ENCODE data around the gene ATRN.

The ATRN gene

DNA sequence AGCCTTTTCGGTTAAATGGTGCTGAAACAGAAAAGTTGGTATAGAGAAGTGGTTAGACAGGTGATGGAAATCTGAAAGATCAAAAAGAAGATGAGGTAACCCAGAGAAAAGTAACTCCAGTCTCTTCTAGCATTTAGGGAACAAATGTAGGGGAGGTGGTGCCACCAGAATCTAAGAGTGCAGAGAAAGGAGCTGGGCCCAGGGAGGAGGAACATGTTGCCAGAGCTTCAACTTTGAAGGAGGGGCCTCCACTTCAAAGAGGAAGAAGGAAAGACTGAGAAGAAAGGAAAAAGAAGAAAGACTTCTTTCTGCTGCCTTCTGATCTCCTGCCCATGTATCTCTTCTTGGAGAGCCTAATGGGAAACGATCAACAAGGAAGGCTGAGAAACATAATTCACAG, 23.5 kb upstream of the ATRN start:
- H3K9me3 ChIP-seq (ENCODE audit: insufficient read depth, low read depth, low read length): no peaks in the 10 kb centered on the region
- no peak overlapping the region for H3K4me3 ChIP-seq (ENCODE audit: low read length)
- H3K36me3 ChIP-seq (ENCODE audit: insufficient read depth, low read depth, low read length): no peaks in the 10 kb centered on the region
- no peak overlapping the region for H3K9ac ChIP-seq (ENCODE audit: low read depth, low read length)
- no peaks in the 10 kb centered on the region for H3K27me3 ChIP-seq (ENCODE audit: insufficient read depth, low read length)
- H3K27ac ChIP-seq (ENCODE audit: low read length): no peak overlapping the region
- no peaks in the 10 kb centered on the region; the same call in 1 of the 2 replicates for H3K4me1 ChIP-seq (ENCODE audit: insufficient read depth, low read length)

DNA sequence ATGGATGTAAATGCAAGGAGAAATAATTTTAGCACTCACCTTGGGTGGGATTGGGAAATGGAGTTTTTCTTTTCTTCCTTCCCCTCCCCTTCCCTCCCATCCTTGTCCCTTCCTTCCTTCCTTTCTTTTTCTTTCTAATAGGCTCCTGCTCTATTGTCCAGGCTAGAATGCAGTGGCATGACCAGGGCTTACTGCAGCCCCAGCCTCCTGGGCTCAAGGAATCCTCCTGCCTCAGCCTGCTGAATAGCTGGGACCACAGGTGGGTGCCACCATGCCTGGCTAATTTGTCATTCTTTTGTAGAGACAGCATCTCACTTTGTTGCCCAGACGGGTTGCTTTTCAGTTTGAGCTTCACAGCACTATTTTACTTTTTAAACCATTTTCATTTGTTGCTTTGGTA, 21.5 kb upstream of the ATRN start:
- no peaks in the 10 kb centered on the region; the same call in 1 of the 2 replicates for H3K4me1 ChIP-seq (ENCODE audit: insufficient read depth, low read length)
- no peaks in the 10 kb centered on the region for H3K9me3 ChIP-seq (ENCODE audit: insufficient read depth, low read depth, low read length)
- no peak overlapping the region for H3K4me3 ChIP-seq (ENCODE audit: low read length)
- H3K27me3 ChIP-seq (ENCODE audit: insufficient read depth, low read length): no peaks in the 10 kb centered on the region
- no peak overlapping the region for H3K9ac ChIP-seq (ENCODE audit: low read depth, low read length)
- H3K36me3 ChIP-seq (ENCODE audit: insufficient read depth, low read depth, low read length): no peaks in the 10 kb centered on the region
- H3K27ac ChIP-seq (ENCODE audit: low read length): no peak overlapping the region

DNA sequence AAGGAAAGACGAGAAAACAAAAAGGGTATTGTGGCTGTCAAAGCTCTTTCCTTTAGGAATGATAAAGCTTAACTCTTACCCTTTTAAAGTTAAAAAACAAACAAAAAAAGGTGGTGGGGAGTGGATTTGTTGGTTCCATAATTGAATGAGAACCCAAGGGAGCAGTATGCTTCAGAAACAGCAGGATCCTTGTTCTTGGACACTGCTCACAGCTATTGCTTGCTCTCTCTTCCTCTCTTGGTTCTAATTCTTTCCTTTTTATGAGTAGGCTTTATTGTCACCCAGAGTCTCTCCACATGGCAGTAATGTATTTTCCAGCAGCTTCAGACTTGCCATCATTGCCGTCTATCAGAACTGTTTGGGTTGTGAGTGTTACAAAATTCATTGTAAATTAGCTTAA, 18.7 kb upstream of the ATRN start:
- H3K9me3 ChIP-seq (ENCODE audit: insufficient read depth, low read depth, low read length): no peaks in the 10 kb centered on the region
- no peaks in the 10 kb centered on the region for H3K27me3 ChIP-seq (ENCODE audit: insufficient read depth, low read length)
- no peak overlapping the region for H3K4me3 ChIP-seq (ENCODE audit: low read length)
- no peak overlapping the region for H3K27ac ChIP-seq (ENCODE audit: low read length)
- H3K36me3 ChIP-seq (ENCODE audit: insufficient read depth, low read depth, low read length): no peaks in the 10 kb centered on the region
- no peaks in the 10 kb centered on the region; the same call in 1 of the 2 replicates for H3K4me1 ChIP-seq (ENCODE audit: insufficient read depth, low read length)
- no peak overlapping the region for H3K9ac ChIP-seq (ENCODE audit: low read depth, low read length)

DNA sequence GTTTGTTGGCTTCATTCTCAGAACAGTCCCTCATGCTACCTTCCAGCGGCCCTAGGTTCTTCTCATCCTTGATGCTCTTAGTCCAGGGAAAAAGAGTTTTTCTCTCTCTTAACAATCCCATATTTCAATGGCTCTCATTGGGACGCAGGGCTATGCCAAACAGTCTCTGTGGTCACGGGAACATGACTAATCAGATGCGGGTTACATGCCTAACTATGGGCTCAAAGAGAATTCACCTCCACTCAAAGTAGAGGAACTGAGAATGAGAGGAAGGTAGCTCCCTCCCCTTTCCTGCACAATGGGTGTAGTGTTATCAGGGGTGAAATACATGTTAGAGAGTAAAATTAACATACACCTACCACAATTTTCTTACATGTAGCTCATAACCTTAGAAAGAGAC, 18.1 kb upstream of the ATRN start:
- H3K4me1 ChIP-seq (ENCODE audit: insufficient read depth, low read length): no peaks in the 10 kb centered on the region; the same call in 1 of the 2 replicates
- no peaks in the 10 kb centered on the region for H3K27me3 ChIP-seq (ENCODE audit: insufficient read depth, low read length)
- no peak overlapping the region for H3K27ac ChIP-seq (ENCODE audit: low read length)
- no peak overlapping the region for H3K4me3 ChIP-seq (ENCODE audit: low read length)
- H3K36me3 ChIP-seq (ENCODE audit: insufficient read depth, low read depth, low read length): no peaks in the 10 kb centered on the region
- no peaks in the 10 kb centered on the region for H3K9me3 ChIP-seq (ENCODE audit: insufficient read depth, low read depth, low read length)
- H3K9ac ChIP-seq (ENCODE audit: low read depth, low read length): no peak overlapping the region

DNA sequence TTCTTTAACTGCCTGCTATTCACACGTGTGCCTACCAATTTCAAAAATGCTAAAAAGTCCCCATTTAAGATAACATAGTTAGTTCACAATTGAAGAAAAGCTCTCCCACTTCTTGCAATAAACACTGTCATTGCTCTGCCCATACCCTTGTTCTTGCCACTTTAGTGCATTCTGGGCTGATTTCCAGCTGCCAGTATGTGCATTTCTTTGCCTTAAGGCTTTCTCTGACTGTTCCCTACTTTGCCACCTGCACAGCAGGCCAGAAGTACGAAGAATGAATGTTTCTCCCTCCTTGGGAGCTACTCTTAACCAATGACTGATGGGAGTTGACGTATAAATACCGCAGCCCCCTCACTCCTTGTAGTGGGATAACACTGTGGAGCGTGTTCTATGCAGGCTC, 16.0 kb upstream of the ATRN start:
- H3K27me3 ChIP-seq (ENCODE audit: insufficient read depth, low read length): no peaks in the 10 kb centered on the region; the same call in 1 of the 2 replicates
- H3K36me3 ChIP-seq (ENCODE audit: insufficient read depth, low read depth, low read length): no peaks in the 10 kb centered on the region
- H3K27ac ChIP-seq (ENCODE audit: low read length): no peak overlapping the region
- H3K4me1 ChIP-seq (ENCODE audit: insufficient read depth, low read length): no peaks in the 10 kb centered on the region; the same call in 1 of the 2 replicates
- no peaks in the 10 kb centered on the region for H3K9me3 ChIP-seq (ENCODE audit: insufficient read depth, low read depth, low read length)
- H3K9ac ChIP-seq (ENCODE audit: low read depth, low read length): no peak overlapping the region
- H3K4me3 ChIP-seq (ENCODE audit: low read length): no peak overlapping the region

DNA sequence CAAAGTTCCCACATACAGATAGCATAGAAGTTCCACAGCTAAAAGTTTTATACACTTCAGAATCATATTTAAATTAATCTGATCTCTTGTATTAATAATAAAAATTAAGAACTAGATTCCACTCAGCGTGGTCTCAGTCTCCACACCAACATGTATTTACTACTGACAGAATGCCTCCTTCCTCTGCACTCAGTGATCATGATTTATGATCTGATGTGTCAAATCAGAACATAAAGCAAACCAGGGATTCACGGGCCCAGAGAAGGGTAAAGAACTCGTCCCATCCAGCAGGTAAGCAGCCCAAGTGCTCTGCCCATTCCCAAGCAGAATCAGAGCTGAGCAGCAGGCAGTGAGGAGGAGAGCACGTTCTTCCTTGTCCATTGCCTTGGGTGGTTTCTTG, 14.2 kb upstream of the ATRN start:
- no peaks in the 10 kb centered on the region for H3K36me3 ChIP-seq (ENCODE audit: insufficient read depth, low read depth, low read length)
- no peak overlapping the region for H3K4me3 ChIP-seq (ENCODE audit: low read length)
- H3K4me1 ChIP-seq (ENCODE audit: insufficient read depth, low read length): no peaks in the 10 kb centered on the region; the same call in 1 of the 2 replicates
- H3K9me3 ChIP-seq (ENCODE audit: insufficient read depth, low read depth, low read length): no peaks in the 10 kb centered on the region
- H3K27ac ChIP-seq (ENCODE audit: low read length): no peak overlapping the region
- H3K9ac ChIP-seq (ENCODE audit: low read depth, low read length): no peak overlapping the region
- no peaks in the 10 kb centered on the region; the same call in 1 of the 2 replicates for H3K27me3 ChIP-seq (ENCODE audit: insufficient read depth, low read length)

DNA sequence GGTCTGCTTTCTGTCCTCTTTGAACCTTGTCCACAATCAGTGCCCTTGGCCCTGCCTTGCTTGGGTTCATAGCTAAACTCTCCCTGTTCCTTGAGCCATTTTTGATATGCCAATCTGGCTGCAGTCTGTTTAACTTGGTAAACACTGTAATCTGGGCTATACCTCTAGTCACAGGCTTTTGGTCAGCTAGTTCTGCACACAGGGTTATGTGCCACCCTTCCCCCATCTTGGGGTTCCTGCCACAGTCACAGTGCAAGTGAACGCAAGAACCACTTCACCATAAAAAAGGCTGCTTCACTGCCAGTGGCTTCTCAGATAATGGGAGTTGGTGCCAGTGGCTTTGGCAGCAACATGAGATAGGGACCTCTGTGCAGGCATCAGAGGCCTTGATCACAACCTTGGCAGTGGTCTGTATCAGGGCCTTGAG, 10.9 kb upstream of the ATRN start:
- Histone ChIP-seq H3K4me1 (ENCODE audit: insufficient read depth, low read length) (no peaks in the 10 kb centered on the region; the same call in 1 of the 2 replicates), H3K27me3 (ENCODE audit: insufficient read depth, low read length) (no peaks in the 10 kb centered on the region; the same call in 1 of the 2 replicates), H3K9me3 (ENCODE audit: insufficient read depth, low read depth, low read length) (no peaks in the 10 kb centered on the region), H3K27ac (ENCODE audit: low read length) (no peak overlapping the region), H3K9ac (ENCODE audit: low read depth, low read length) (no peak overlapping the region), H3K36me3 (ENCODE audit: insufficient read depth, low read depth, low read length) (no peaks in the 10 kb centered on the region), H3K4me3 (ENCODE audit: low read length) (no peak overlapping the region)

DNA sequence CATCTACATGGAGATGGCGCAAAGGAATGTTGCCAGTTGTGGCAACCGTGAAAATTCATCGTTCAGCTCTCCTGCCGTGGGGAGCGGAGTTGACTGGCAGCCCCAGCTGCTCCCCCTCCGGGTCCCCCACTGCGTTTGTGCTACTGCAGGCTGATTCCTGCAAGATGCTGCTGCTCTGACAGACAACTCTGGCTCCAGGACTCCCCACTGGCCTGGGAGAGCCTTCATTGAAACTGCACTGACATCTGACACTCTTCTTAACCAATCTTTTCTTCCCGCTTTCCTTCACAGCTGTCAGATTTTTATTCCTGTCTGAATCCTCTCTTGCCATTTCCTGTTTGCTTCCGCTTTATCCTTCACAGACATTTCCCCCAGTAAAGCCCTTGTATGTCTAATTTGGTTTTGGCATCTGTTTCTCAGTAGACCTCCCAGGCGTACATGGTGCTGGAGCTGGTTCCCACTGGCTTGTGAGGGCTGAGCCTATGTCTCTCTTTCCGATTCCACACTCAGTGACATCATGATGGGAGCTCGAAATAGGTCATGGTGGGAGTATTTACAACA, 9.5 kb upstream of the ATRN start:
- Histone ChIP-seq H3K27ac (ENCODE audit: low read length) (no peak overlapping the region), H3K4me1 (ENCODE audit: insufficient read depth, low read length) (no peaks in the 10 kb centered on the region; the same call in 1 of the 2 replicates), H3K4me3 (ENCODE audit: low read length) (no peak overlapping the region), H3K9me3 (ENCODE audit: insufficient read depth, low read depth, low read length) (no peaks in the 10 kb centered on the region), H3K27me3 (ENCODE audit: insufficient read depth, low read length) (peaks cover 12% of the 10 kb centered on the region), H3K9ac (ENCODE audit: low read depth, low read length) (no peak overlapping the region), H3K36me3 (ENCODE audit: insufficient read depth, low read depth, low read length) (no peaks in the 10 kb centered on the region)

DNA sequence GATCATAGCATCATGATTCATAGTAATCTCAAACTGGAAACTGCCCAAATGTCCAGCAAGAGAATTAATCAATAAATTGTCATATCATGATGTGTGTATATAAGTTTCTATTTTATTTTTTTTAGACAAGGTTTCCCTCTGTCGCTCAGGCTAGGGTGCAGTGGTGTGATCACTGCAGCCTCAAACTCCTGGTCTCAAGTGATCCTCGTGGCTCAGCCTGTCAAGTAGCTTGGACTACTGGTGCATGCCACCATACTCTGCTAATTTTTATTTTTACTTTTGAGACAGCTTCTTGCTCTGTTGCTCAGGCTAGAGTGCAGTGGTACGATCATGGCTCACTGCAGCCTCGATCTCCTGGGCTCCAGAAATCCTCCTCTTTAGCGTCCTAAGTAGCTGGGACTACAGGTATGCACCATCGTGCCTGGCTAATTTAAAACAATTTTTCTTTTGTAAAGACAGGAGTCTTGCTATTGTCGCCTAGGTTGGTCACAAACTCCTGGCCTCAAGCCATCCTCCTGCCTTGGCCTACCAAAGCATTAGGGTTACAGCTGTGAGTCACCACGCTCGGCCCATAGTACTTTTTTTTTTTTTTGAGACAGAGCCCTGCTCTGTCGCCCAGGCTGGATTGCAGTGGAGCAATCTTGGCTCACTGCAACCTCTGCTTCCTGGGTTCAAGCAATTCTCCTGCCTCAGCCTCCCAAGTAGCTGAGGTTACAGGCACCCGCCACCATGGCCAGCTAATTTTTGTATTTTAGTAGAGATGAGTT, 8.7 kb upstream of the ATRN start:
- H3K9ac ChIP-seq (ENCODE audit: low read depth, low read length): no peak overlapping the region
- H3K27me3 ChIP-seq (ENCODE audit: insufficient read depth, low read length): peaks cover 20% of the 10 kb centered on the region

DNA sequence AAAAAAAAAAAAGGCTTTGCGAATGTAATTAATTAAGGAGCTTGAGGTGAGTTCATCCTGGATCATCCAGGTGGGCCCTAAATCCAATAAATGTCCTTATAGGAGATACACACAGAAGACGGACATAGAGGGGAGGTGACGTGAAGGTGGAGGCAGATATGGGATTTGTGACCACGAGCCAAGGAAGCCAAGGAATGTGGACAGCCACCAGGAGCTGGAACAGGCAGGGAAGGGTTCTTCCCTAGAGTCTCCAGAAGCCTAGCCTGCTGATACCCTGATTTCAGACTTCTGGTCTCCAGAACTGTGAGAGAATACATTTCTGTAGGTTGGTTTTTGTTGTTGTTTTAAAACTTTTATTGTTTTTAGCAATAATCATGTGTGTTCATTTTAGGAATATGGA, 6.7 kb upstream of the ATRN start:
- H3K27ac ChIP-seq (ENCODE audit: low read length): no peak overlapping the region
- H3K27me3 ChIP-seq (ENCODE audit: insufficient read depth, low read length): peaks cover 33% of the 10 kb centered on the region
- H3K4me1 ChIP-seq (ENCODE audit: insufficient read depth, low read length): no peaks in the 10 kb centered on the region; the same call in 1 of the 2 replicates
- H3K9me3 ChIP-seq (ENCODE audit: insufficient read depth, low read depth, low read length): no peaks in the 10 kb centered on the region
- no peaks in the 10 kb centered on the region for H3K36me3 ChIP-seq (ENCODE audit: insufficient read depth, low read depth, low read length)
- no peak overlapping the region for H3K9ac ChIP-seq (ENCODE audit: low read depth, low read length)
- H3K4me3 ChIP-seq (ENCODE audit: low read length): no peak overlapping the region

More for the DNA sequence above, 8.7 kb upstream of the ATRN start:
- Histone ChIP-seq H3K36me3 (ENCODE audit: insufficient read depth, low read depth, low read length) (no peaks in the 10 kb centered on the region), H3K9me3 (ENCODE audit: insufficient read depth, low read depth, low read length) (no peaks in the 10 kb centered on the region), H3K4me3 (ENCODE audit: low read length) (no peak overlapping the region), H3K4me1 (ENCODE audit: insufficient read depth, low read length) (no peaks in the 10 kb centered on the region; the same call in 1 of the 2 replicates), H3K27ac (ENCODE audit: low read length) (no peak overlapping the region)

DNA sequence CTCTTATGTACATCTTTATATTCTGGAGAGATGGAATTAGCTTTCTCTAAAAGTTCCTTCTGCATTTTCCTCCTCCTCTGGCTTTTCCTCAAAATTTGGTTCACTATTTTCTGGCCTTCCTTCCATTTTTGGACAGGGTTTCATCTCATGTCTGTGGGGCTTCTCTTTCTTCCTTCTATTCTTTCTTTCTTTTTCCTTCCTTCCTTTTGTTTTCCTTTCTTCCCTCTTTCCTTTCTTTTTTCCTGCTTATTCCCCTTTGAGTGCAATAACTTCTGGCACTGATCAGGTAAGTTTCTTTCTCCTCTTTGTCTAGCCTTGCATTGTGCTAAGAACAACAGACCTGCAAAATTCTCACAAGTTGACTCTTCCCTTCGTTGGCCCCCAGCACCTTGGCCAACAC, 5.5 kb upstream of the ATRN start:
- Histone ChIP-seq H3K27me3 (ENCODE audit: insufficient read depth, low read length) (peaks cover 44% of the 10 kb centered on the region), H3K4me3 (ENCODE audit: low read length) (no peak overlapping the region), H3K36me3 (ENCODE audit: insufficient read depth, low read depth, low read length) (no peaks in the 10 kb centered on the region), H3K4me1 (ENCODE audit: insufficient read depth, low read length) (no peaks in the 10 kb centered on the region; the same call in 1 of the 2 replicates), H3K27ac (ENCODE audit: low read length) (no peak overlapping the region), H3K9me3 (ENCODE audit: insufficient read depth, low read depth, low read length) (no peaks in the 10 kb centered on the region), H3K9ac (ENCODE audit: low read depth, low read length) (no peak overlapping the region)

DNA sequence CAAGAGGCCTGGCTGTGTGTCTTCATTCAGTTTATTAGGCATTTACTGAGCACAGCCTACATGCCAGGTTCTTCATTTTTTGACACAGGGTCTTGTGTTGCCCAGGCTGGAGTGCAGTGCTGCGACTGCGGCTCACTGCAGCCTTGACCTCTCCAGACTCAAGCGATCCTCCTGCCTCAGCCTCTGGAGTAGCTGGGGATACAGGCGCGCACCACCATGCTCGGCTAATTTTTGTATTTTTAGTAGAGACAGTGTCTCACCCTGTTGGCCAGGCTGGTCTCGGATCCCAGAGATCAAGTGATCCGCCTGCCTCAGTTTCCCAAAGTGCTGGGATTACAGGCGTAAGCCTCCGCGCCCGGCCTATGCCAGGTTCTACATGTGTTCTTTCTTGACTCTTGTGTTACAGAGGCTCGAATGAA, 601 bp upstream of the ATRN start:
- H3K4me1 ChIP-seq (ENCODE audit: insufficient read depth, low read length): no peaks in the 10 kb centered on the region
- peak overlapping the region; percentile 80; the same call in 1 of the 2 replicates for H3K9ac ChIP-seq (ENCODE audit: low read depth, low read length)
- no peak overlapping the region for H3K27ac ChIP-seq (ENCODE audit: low read length)
- H3K36me3 ChIP-seq (ENCODE audit: insufficient read depth, low read depth, low read length): no peaks in the 10 kb centered on the region
- H3K27me3 ChIP-seq (ENCODE audit: insufficient read depth, low read length): peaks cover 63% of the 10 kb centered on the region
- peak overlapping the region; percentile 93 for H3K4me3 ChIP-seq (ENCODE audit: low read length)
- no peaks in the 10 kb centered on the region for H3K9me3 ChIP-seq (ENCODE audit: insufficient read depth, low read depth, low read length)
